HuH-7.5 (cell line): ENCODE data around the gene GNAI1.

ENCODE experiments used
- DNase-seq: peaks from one replicate; pipeline ENCODE4 v3.0.0; 2011; ENCODE audit warnings: low spot score

GNAI1 gene

DNA sequence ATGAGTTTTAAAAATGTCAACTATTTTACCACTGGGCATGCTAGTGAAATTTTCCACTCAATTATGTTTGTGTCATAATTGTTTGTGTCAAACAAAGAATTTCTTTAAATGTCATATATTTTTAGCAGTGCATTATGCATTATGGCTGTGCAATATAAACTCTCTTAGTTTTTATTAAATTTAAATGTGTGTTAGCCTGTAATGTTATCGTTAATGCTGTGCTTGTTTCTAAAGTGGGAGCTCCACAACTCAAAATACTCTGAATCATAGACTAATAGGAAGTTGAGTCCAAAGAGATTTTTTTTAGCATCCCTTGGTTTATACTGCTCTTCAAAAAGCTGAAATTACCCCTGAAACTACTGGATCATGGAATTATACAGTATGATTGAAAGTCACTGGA lies 26.8 kb downstream of the GNAI1 start:
- no peak for DNase-seq

- no peak for DNase-seq
These were observed 30.5 kb downstream of the GNAI1 start for GRCh38 chr7:80165177-80165576.

DNA sequence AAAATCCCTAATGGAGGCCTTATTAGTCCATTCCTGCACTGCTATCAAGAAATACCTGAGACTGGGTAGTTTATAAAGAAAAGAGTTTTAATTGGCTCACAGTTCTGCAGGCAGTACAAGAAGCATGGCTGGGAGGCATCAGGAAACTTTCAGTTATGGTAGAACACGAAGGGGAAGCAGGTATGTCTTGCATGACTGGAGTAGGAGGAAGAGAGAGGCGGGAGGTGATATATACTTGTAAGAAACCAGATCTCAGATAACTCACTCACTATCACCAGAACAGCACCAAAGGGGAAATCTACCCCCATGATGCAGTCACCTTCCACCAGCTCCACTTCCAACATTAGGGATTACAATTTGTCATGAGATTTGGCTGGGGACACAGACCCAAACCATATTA lies 35.8 kb downstream of the GNAI1 start:
- no peak for DNase-seq

- no peak for DNase-seq
These were observed 37.8 kb downstream of the GNAI1 start for GRCh38 chr7:80172387-80172786.

- no peak for DNase-seq
These were observed 41.1 kb downstream of the GNAI1 start for GRCh38 chr7:80175744-80176143.

GRCh38 chr7:80181411-80181810 lies 46.8 kb downstream of the GNAI1 start:
- DNase-seq, result no peak

DNA sequence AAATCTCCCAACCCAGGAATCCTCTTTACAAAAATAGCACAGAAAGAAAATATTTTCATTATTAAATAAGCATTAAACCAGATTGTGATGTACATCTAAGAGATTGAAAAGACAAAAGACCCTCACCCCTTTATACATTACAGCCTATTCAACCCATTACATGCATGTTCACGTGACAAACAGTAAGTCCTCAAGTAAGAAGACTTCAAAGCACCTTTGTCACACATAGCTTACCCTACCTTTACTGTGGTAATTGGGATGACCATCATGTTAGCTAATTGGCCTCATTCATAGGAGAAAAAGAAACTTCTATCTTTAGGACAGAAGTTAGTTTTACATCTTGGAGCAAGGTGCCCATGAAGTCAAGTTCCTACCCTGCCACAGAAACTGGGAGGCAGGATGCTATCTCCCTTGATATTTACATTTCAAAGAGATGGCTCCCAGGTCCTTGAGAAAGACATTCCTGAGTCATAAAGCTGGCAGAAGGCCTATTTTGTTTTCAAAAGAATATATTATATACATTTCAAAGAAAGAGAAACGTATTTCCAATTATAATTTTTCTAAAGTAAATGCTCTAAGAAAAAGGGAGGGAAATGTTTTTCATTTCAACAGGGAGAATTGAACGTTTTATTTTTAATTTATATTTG lies 48.1 kb downstream of the GNAI1 start:
- DNase-seq, result no peak

DNA sequence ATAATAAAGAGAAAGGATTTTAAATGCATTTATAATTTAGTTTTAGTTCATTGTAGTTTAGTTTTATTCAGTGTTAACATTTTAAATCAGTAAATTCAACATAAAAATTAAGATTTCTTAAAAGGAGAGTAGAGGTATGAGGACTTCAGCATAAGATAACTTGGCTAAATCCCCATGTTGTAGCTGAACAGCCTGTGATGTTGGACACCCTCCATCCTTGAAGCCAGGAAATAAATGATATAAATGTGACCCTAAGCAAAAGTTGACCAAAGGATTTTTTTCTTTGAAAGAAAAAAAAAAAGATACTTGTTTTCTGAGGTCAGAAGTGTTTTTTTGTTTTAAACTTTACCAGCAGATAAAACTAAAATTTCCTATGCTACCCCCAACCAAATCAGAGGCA lies 48.7 kb downstream of the GNAI1 start:
- no peak for DNase-seq

DNA sequence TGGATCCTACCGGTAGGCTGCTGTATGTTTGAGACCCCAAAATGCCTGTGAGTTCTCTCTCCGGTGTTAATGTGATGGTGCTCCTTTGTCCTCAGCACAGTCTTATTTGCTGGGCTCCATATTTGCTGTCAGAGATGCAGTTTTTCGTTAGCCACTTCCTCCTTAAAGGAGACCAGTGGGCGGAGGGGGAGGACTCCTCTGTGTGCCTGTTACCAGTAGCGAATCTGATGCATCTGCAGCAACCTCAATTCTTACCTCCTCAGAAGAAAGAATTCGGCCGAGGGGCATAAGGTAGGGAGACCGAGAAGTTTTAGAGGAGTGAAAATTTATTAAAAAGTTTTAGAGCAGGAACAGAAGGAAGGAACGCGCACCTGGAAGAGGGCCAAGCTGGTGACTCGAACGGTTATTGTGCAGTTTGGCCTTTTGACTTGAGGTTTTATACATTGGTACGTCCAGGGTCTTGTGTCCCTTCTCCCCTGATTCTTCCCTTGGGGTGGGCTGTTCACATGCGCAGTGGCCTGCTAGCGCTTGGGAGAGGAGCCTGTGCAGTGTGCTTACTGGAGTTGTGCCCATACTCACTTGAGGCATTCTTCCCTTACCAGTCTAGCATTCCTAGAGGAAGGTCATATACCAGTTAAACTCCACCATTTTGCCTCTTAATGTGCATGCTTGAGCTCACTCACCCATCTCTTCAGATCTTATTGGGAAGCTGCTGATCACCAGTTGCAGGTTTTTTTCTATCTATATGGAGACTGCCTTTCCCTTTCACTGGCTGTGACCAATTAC lies 49.5 kb downstream of the GNAI1 start:
- no peak for DNase-seq

DNA sequence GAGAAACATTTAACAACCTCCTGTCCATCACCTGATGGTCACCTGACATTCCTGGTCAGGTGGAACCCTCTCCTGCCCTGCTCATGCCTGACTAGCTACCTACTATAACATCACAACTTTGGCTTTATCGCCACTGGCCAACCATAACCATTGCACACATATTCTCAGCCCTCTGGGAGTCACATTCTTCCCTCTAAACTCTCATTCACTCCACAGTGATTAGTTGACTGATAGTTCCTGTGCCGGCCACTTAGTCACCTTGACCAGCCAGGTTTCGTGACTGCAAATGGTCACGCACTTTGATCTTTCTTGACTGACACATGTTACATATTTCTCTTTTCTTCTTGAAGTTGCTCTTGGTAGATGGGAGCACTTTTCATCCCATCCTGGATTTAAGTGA lies 50.1 kb downstream of the GNAI1 start:
- DNase-seq, result no peak

DNA sequence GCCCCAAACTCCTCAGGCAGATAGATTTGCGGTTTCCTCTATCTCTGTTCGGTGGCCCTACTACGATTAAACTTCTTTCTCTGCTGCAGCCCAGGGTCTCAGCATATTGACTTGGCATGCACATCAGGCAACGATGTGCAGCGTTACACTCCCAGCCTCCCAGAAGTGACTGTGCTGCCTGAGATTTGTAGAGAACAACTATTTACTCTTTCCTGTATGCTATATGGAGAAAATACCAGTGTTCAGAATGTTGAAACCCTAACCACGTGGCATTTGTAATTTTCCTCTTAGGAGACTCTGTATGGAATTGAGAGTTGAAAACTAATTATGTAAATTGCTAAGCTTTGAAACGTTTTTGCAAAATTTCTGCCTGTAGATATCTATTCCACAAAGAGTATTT lies 50.9 kb downstream of the GNAI1 start:
- no peak for DNase-seq

GRCh38 chr7:80186721-80187120 lies 52.1 kb downstream of the GNAI1 start:
- no peak for DNase-seq

DNA sequence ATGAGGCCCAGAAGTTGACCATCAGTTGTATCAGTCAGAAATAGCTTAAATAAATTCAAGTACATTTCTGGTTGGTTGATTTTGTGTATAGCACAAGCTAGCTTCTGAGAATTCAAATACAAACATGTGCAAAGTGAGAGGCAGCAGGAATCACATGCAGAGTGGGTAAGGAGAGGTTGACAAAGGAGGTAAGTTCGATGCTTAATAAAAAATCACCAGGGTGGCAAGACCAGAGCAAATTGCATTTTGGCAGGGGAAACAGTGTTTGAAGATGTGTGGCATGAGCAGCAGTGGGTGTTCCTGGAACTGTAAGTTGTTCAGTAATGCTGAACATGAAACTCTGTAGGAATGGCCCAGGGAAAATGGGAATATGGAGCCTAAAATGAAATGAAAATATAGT lies 52.6 kb downstream of the GNAI1 start:
- DNase-seq, result no peak

DNA sequence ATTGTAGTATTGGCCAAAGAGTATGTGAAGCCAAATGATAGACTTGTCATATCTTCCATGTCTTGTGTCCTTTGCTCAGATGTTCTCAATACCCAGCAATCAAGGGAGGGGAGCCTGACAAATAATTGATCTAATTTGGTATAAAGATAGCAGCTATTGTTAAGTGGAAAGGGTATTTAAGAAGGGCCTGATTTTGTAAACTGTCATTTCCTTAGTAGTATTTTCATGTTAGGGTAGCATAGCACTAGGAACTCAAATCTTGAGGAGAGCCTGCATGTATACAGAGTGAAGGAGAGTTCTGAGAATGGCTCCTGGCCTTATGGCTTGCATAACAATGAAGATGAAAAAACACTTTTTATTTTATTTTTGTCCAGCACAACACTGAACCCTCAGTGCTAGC lies 53.1 kb downstream of the GNAI1 start:
- no peak for DNase-seq

GRCh38 chr7:80189638-80190037 lies 55.0 kb downstream of the GNAI1 start:
- no peak for DNase-seq

- DNase-seq, result no peak
These were observed 63.0 kb downstream of the GNAI1 start for GRCh38 chr7:80197627-80198026.

GRCh38 chr7:80199051-80199450 lies 64.4 kb downstream of the GNAI1 start:
- no peak for DNase-seq

DNA sequence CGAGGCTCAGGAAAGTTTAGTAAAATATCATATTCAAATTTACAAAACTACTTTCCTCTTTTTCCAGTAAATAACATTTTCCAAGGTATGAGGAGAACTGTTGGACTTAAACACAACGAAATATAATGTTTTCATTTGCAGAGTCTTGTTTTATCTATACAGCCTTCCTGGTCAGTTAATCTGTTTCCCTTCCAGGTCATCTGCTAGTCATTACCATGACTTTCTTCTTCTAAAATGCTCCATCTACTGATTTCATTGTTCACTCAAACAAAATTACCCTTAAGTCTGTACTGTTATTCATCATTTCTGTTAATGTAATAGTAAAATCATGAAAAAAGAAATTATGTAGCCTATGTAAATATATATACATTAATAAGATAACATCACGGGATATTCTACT lies 69.8 kb downstream of the GNAI1 start:
- DNase-seq, result no peak

DNA sequence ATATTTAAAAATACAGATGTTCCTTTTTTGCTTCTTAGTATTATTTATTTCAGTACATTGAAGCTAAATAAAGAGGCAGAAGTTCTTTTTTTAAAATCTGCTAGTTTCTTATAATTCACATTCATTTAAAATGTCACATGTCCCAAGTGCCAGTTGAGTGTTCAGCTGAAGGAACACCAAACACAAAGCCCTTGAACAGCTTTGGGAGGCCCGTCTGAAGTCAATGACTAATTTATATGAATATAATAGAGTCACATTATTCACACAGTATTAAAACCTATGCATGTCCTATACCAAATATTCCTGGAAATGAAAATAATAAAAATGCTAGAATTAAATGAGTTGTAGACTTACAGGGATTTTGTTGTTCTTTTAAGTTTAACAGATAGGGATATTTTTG lies 70.3 kb downstream of the GNAI1 start:
- DNase-seq, result no peak

GRCh38 chr7:80206763-80207162 lies 72.1 kb downstream of the GNAI1 start:
- no peak for DNase-seq

GRCh38 chr7:80207501-80207900 lies 72.9 kb downstream of the GNAI1 start:
- no peak for DNase-seq

DNA sequence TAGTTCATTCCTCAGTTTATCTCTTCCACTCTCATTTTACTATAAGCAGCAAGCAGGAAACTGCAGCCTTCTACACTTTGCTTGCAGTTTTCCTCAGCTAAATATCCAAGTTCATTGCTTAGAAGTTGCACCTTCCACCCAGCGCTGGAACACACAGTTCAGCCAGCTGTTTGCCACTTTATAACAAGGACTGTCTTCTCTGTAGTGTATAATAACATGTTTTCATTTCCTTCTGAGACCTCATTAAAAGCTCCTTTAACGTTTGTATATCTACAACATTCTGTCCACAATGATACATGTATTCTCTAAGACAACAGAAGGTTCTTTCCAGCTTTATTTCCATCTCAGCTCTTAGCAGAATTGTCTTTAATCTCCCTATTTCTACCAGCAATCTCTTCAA lies 74.1 kb downstream of the GNAI1 start:
- DNase-seq, result no peak

DNA sequence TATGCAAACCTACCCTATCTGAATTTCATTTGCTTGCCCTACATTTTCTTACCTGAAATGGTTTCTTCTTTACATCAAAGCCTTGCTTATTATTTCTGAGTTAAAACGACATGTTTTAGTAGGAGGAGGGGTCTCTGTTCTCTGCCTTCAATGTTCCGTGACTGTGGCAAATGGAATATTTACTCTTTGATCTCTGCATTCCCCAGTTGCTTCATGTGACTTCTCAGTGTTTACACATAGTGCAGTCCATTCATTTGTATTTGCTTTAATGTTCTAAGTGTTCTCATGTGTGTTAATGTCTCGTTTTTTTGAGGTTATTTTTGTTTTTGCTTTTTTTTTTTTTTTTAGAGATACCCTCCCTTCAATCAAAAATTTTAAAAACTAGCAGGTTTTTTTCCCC lies 75.8 kb downstream of the GNAI1 start:
- DNase-seq, result no peak

- no peak for DNase-seq
These were observed 79.2 kb downstream of the GNAI1 start for GRCh38 chr7:80213814-80214213.
